Measurements from ENCODE around the gene CALCOCO2.
A peak's percentile ranks its signal among the peaks of the same experiment; 100 is the strongest.

GRCh38 chr17:48909783-48910182 lies 78.9 kb downstream of the CALCOCO2 start:
- no peak for TF ChIP-seq REST (IDR thresholded peaks at IDR 0.05; ENCODE audit: low read depth, low read length)
- no peak for TF ChIP-seq CTCF (IDR thresholded peaks at IDR 0.05 in 2 of 3, conservative IDR thresholded peaks at IDR 0.05 in 1 of 3; ENCODE audit: control insufficient read depth in 2 of 3, extremely low read depth in 1 of 3, insufficient read depth in 1 of 3, low read depth in 3 of 3, low read length in 3 of 3)
- peak; percentile 14; the same call in 1 of the 2 replicates for TF ChIP-seq JUNB (IDR thresholded peaks at IDR 0.05)
- no peak for TF ChIP-seq PAX5 (IDR thresholded peaks at IDR 0.05; ENCODE audit: borderline replicate concordance, low read depth, low read length)
- TF ChIP-seq SPI1 (IDR thresholded peaks at IDR 0.05; ENCODE audit: borderline replicate concordance, insufficient read depth, low read depth, low read length): no peak
- TF ChIP-seq RCOR1 (conservative IDR thresholded peaks at IDR 0.05; ENCODE audit: low read depth, low read length): no peak
